Right kidney (tissue), 1 donor: Measurements from ENCODE around the gene UTS2R.
"Not testable (repeated sequence)": the region's sequence is repeated elsewhere in the genome, so short reads cannot be mapped to it uniquely, and the experiment has no call there.

ENCODE experiments used
- DNase-seq: peaks from one replicate; pipeline ENCODE4 v3.0.0-alpha.2; 2016

The UTS2R gene

GRCh38 chr17:82354804-82355308, 16.7 kb upstream of the UTS2R start:
- DNase-seq, result no peak

- no peak for DNase-seq
These were observed 15.7 kb upstream of the UTS2R start for GRCh38 chr17:82355770-82356427.

GRCh38 chr17:82356845-82357355, 14.7 kb upstream of the UTS2R start:
- DNase-seq, result no peak

GRCh38 chr17:82357394-82357793, 14.2 kb upstream of the UTS2R start:
- no peak for DNase-seq

GRCh38 chr17:82358465-82359350, 12.9 kb upstream of the UTS2R start, which contains the start of gene TEX19:
TEX19 (plus strand) TSS chr17:82359247; CDS start chr17:82362151, 2,904 bp downstream.
- no peak for DNase-seq

- not testable (repeated sequence) for DNase-seq
These were observed 12.0 kb upstream of the UTS2R start for GRCh38 chr17:82359451-82360074.

- DNase-seq, result no peak
These were observed 9.5 kb upstream of the UTS2R start for GRCh38 chr17:82361885-82362633.

- no peak for DNase-seq
These were observed 5.8 kb upstream of the UTS2R start for GRCh38 chr17:82365606-82366295.

GRCh38 chr17:82366749-82367148, 4.8 kb upstream of the UTS2R start:
- no peak for DNase-seq

- DNase-seq, result no peak
These were observed 3.6 kb upstream of the UTS2R start for GRCh38 chr17:82367724-82368524.

GRCh38 chr17:82369211-82369610, 2.4 kb upstream of the UTS2R start:
- DNase-seq, result no peak

GRCh38 chr17:82370471-82371332, 863 bp upstream of the UTS2R start:
- DNase-seq, result peak; percentile 62

GRCh38 chr17:82372249-82373071, 895 bp downstream of the UTS2R start:
- DNase-seq, result no peak

- not testable (repeated sequence) for DNase-seq
These were observed 1.5 kb downstream of the UTS2R start for GRCh38 chr17:82373072-82373452.

- no peak for DNase-seq
These were observed 2.4 kb downstream of the UTS2R start for GRCh38 chr17:82373731-82374625.

GRCh38 chr17:82374626-82375331, 3.2 kb downstream of the UTS2R start:
- no peak for DNase-seq
